Effector CD4-positive, alpha-beta T cell (primary cell): ENCODE results near the gene BAG1.

Experiments used
- DNase-seq: peaks from one replicate; pipeline ENCODE4 v3.0.0-alpha.2; 2020

Gene BAG1

GRCh38 chr9:33202552-33203201, 61.8 kb downstream of the BAG1 start:
- no peak for DNase-seq
